T-helper 2 cell treated with Interferon-gamma antibody and Interleukin-4, amounts not matched to agents 100 ng/mL and 5 ng/mL, for 36 hours (primary cell): ENCODE data around the gene CHN2. TPM values are rescaled to one million over a fixed set of nuclear protein-coding genes. Genes with fewer than 3 reads are reported as not detected.

Experiments
- intact Hi-C: fragments of 100-400 bp; cut with micrococcal nuclease; formaldehyde crosslinking; loops from one replicate; pipeline ENCODE4 v1.15.1; 2023
- total RNA-seq: library from RNA; stranded (reverse); gene quantifications from 2 replicates; pipeline ENCODE4 v1.2.3, GENCODE V29; 2022

CHN2 gene
- total RNA-seq, 1 donor from 2014 or later = 1.3 TPM

DNA sequence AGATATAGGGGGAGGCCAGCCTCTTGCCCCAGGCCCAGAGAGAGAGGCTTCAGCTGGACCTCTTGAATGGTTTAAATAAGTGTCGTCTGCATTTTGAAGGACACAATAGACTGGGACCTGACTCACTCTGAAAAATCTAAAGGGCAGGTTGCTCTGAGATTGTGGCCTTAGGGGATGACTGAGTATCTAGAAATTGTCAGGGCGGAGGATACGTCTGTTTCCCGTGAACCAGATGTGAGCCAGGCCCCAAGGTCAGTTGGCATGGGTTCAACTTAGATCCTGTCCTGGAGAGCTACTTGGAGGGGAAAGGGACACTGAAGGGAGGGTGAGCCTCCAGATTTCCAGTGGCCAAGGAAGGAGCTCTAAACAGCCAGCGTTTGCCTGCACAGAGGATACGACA lies 110.2 kb downstream of the CHN2 start:
- intact Hi-C loops = no loop called here

DNA sequence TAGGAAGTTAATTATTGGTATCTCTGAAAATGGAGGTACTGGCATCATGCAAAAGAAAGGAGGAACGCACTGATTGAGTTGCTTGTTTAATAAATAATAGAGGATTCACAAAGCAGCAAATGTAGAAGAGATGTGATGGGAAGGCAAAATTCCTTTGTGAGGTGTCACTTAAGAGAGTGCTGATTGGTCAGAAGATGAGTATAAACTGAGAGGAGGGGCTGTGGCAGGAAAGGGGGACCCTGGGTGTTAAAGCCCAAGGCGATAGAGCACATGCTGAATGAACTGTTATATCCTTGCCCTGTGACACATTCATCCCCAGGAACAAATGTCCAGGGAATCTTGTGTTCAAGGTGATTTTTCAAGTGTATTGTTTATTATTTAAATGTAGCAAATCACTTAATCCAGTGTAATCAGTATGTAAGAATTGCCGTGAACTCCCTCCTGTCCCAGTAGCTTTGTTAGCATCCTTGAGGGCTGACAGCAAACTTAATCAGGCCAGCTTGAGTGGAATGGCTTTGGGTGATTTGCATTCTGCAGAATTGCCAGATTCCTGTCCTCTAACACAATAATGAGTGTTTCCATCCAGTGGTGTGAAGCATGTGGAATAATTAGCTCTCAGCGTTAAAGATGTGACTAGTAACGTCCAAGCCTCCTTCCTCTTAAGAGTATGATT lies 111.9 kb downstream of the CHN2 start:
- intact Hi-C loops = no loop called here

DNA sequence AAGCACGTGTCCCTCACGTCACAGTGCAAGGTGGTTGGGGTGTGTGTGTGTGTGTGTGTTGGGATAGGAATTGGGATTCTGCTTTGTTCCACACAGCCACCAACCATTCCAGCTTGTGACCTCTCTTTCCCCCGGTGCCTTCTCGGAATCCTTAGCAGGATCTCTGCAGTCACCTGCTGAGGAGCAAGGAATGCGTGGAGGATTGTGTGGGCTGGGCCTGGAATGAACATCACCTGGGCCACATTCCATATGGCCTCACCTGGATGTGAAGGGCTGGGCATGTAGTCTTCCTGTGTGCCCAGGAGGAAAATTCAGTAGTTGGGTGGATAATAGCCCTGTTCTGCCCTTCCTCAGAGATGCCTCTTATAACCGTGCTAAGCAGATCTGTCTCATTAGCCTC lies 113.8 kb downstream of the CHN2 start:
- intact Hi-C loops = no loop called here

DNA sequence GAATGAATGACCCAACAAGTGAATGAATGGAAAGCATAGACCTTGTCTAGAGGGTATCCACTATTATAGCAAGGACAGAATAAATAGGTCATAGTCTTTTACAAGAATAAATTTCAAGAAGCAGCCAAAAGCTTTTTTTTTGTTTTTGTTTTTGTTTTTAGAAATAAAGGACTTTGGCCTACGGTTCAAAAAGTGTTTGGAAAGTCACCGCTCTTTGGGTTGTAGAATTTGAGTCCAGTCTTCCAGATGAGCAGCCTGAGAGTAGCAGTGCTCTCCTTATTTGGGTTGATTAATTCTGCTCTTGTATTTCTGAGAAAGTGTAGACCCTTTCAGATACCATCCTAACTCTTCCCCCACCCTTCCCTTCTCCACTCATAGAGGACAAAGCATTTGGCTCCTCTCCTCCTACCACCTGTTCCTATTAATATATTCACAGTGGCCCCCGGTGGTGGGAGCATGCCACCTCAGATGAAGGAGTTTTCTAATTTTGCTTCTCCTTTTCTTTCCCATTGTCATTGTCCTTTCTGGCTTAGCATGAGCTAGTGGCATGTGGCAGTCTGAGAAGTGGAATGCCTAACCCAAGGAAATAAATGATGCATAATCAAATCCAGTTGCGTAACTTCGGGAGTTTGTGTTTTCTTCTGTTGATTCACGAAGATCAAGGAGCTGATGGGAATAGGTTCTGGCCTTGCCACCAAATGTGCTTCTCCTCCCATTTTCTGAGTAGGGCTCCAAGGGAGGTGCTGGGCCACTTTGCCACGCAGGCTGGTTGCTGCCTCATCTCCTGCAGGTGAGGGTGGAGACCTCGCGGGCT lies 114.7 kb downstream of the CHN2 start:
- intact Hi-C loops = no loop called here

DNA sequence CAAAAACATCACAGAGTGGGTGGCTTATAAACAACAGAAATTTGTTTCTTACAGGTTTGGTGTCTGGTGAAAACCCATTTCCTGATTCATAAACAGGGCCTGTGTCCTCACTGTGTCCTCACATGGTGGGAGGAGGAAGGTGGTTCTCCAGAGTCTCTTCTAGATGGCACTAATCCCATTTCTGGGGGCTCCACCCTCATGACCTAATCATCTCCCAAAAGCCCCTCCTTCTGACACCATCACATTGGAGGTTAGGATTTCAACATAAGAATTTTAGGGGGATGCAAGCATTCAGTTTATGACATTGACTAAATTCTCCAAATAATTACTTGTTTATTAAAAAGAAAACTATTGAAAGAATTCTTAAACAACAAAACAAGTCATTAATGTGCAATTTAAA lies 116.0 kb downstream of the CHN2 start:
- intact Hi-C loops = no loop called here

DNA sequence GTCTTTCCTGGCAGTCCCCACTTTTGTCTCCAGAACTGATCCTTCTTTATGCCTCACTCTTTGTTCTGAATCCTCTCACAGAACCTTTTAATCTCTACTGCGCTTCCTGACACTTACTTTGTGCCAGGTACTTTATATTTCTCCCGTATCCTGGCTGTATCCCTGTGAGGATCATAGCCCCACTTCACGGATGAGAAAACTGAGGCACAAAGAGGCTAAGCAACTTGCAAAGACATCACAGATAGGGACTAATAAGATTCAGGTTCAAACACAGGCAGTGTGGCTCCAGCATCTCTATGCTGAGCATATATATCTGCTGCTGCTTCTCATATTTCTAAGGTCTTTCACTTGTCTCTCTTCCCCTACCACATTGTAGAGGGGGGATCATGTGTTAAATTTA lies 116.7 kb downstream of the CHN2 start:
- intact Hi-C loops = no loop called here

DNA sequence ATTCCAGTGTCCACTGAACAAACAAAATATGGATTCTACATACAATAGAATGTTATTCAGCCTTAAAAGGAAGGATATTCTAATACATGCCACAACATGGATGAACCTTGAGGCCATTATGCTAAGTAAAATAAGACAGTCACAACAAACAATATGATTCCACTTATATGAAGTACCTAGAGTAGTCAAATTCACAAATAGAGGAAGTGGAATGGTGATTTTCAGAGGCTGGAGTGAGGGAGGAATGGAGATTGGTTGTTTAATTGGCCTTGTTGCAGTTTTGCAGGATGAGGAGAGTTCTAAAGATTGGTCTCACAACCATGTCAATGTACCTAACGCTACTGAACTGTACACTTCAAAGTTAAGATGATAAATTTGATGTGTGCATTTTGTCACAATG lies 119.6 kb downstream of the CHN2 start:
- intact Hi-C loops = no loop called here

DNA sequence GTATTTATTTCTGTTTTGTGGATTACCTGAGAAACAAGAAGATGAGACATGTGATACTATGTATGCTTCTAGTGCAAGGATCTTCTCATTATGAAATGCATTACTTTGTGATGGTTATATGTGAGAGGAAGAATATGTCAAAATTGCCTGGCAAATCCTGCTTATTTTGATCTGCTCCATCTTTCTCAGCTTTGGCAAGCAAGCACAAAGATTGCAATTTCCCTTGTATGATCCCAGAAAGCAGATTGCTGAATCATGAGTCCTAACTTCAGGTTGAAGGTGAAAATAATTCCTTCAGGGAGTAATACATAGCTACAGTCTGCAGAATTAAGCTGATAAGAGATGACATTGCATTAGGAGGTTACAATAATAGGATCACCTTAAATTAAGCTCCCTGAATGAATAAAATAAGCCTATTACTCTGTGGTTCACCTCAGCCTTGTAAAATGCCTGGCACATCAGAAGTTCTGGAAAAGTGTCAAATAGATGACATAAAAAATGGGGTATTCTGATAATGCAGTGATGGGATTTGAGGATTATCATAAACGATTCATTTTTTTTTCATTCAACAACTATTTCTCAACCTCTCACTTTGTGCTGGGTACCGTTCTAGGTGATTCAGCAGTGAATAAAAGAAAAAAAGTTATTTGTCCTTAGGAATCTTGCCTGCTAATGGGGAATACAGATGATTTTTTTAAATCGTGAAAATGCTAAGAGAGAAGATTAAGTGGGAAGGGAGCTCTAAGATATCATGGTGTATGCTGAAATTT lies 120.7 kb downstream of the CHN2 start:
- intact Hi-C loops = no loop called here

DNA sequence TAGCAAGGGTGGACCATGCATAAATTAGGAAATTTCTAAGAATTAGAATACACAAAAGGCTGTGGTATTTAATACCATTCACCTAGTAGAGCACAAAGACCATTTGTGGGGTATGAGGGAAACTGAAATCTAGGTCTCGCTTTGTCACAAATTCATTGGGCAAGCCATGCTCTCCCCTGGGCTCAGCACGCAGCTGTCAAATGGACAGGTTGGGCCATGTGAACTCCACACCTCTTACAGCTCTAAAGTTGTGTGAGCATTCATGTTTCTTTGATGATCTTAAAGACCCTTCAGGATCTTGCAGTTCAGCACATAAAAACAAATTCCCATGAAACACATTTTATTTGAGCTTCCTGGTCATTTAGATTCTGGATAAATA lies 121.3 kb downstream of the CHN2 start:
- intact Hi-C loops = no loop called here

DNA sequence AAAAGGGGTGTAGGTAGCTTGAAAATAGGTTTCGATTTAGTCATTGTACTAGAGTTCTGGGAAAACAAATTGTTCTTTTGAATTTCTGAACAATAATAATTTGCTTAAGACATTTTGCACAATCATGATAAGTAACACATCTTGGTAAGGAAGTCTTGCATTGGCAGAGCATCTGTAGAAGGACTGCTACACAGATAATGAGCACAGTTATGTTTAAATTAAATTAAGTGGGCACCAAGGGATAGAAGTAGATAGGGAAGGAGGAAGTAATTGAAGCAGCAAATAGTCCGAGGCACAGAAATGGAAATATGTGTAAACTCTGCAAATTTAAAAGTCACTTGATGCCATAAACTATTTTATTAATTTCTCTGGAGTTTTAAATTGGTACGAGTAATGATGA lies 122.4 kb downstream of the CHN2 start:
- intact Hi-C loops = no loop called here

DNA sequence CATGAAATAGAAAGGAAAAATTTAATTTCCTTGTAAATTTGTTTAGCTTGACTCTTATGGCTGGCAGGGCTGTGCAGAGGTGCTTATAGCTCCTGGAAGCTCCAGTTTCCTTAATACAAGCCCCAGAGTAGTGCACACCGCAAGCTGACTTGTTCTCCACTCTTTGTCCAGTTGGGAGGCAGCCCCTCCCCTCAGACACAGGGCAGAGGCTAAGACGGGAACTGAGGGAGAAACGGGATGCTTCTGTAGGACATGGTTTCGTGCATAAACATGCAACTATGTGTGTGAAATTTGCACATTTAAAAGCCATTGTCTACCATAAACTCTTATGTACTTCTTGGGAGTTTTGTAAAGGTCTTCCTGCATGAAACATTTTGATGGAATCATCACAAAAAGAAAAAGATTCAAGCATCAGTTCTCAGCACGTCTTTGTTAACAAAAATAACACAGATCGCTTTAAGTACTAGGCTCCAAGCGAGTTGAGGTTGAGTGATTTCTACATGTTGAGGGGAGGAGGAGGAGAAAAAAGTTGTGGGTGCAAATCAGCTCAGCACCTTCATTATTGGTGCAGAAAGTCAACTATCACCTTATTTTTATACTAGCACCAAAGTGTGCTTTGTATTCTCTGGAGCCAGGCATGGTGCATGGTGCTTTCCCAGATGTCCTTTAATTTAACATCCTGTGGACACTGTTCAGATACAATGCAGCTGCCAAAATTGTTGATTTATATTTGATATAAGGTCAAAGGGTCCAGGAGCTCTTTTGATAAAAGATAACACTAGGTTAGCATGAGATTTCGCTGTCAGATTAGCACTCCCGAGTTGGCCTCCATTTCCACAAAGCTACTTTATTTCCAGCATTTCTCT lies 124.5 kb downstream of the CHN2 start:
- intact Hi-C loops = no loop called here

DNA sequence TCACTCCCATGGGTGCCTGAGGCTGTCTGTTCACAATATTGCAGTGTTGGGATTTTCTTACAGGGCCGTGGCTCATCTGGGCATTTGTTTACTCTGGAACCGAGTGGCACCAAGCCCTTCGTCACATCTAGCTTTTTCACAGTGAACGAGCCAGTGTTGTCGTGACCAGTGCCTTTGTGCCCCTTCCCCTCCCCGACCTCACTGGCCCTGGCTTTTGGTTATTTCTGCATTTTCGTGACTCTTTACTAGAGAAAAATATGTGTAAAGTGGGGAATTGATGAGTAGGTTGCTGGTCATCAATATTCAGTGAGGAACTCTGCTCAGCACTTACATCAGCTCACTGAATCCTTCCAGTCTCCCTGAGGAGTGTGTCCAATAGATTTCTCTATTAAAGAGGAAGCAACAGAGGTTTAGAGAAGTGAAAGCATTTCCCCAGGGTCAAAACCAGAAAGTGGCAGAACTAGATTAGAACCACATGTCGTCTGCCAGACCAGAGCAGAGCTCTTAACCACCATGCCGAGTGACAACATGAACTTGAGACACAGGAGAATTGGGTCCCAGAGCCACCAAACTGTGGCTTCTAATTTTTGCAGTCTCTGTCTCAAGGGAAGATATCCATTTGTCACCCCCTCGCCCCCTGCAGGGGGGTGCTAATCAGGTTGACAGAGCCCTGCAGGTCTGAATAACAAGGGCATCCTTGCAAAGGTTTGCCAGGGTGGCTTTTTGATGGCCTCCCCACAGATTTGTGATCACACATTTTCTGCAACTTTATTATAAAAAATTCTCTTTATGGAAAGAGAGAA lies 125.3 kb downstream of the CHN2 start:
- intact Hi-C loops = no loop called here

DNA sequence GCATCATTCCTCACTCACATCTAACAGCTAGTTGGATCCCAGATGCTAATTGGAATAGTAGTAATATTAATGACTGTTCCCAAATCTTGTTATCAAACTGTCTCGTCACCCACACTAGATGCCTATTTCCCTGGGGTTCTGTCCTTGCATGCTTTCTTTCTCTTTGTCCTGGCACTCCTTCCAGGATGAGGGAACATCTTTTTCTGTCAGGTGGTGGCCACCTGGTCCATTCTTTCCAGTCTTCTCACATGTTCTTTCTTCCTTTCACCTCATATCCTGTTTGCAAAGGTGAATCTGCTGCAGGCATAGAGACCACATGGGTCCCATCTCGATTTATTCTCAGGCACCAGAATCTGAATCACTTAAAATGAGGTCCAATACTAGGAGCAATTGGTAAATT lies 126.0 kb downstream of the CHN2 start:
- intact Hi-C loops = no loop called here

DNA sequence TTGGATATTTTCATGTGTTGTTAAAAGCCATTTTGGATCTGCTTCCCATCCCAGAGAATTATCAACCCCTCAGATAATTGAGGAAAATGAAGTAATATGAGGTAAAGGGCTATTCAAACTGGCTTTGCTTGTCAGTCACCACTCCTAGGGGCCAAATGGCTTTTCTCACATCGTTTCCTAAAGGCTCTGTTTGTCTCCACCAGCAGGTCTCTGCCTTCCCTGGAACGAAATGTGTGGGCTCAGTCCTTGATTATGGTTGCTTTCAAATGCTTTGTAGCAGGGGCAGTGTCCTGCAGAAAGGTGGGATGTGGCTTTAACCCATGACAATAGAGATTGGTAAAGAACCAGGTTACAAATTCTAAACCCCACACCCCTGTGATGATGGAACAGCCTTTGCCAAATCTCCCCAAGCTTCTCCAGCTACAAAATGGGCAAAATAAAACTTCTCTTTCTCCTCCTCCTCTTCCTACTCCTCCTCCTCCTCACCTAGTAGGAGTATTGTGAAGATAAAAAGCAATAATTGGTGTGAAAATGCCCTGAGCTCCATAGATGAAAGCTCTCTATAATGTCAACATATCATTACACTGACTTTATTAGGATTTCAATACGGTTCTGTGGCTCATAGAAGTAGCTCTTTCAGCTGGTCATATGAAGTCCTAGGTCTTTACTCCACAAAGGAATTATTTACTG lies 127.6 kb downstream of the CHN2 start:
- intact Hi-C loops = no loop called here

DNA sequence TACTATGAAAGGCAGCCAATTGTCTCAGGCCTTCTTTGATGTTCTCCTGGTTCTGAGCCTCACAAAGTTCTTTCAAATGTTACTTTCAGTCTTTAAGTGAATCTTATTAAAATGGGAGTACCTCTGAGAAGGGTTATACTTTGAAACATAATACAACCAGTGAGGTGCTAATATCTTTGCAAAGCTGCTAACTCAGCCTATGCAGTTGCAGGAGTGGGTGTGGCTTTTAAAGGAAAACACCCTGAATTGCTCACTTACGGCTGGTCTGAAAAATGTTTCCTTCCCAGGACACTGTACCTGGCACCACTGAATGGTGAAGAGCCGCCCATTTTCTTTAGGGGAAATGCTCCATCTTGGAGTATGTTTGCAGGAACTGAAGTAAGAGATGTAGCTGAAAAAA lies 130.9 kb downstream of the CHN2 start:
- intact Hi-C loops = no loop called here

DNA sequence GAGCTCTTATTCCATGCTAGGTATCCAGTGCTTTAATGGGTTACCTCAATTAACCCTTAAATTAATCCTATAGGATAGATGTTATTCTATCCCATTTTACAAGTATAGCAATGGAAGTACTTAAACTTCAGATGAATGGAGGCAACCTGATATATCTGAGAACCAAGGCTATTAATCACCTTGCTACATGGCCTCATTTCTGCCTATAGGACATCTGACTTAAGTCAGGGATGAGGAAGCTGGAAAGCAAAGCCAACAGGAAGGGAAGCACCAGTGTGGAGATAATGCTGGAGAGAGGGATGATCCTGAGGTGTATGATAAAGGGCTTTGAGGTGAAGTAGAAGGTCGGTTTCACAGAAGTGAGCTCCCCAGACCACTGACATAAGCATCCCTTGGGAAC lies 132.3 kb downstream of the CHN2 start:
- intact Hi-C loops = no loop called here

DNA sequence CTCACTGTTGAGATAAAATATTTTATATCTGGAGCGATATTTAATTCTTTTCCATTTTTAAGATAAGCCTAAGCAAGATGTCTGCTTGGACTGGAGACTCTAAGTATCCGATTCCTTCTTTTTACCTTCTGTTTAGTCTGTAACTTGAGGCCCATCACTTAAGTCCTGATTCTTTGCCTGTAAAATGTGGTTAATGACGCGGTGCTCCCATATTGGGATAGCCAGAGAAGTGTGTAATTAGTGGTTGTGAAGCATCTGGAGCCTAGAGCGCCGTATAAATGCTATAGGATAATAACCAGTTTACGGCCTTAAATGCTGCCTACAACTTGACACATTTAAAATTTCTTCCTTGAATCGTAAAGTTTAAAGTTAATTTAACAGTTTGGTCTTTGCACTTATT lies 132.9 kb downstream of the CHN2 start:
- intact Hi-C loops = no loop called here

DNA sequence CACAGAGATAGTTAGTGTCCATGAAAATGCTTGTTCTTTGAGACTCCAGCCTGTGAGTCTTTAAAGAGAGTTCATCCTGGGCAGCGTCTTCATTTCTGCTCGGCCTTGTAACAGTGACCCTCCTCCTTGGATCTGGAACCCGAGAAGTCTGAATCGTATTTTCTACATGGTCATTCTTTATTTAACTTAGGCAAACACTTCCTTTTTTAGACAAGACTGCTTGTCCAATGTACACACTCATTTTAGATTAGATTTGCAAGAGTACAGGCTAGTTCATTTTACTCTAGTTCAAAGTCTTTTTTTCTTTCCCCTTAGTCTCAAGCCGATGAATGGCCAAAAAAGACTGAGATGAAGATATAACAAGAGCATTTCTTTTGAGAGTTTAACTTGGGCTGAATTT lies 133.5 kb downstream of the CHN2 start:
- intact Hi-C loops = no loop called here

DNA sequence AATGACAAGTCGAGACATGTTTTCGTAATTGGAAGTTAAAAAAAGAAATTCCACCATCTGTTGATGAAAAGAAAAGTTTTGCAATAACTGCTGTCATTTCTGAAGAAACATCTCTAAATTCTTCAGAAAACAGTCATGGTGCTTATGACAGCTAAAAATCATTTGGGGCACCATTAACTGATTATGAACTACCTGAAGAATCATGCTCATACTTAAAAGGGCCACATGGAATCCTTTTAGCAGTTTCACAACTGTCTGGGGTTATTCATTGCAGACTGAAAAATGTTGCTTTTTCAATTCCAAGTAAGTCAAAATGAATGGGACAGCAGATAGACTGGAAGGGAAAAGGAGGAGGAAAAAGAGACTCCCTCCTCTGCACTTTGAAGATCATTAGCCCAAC lies 134.2 kb downstream of the CHN2 start:
- intact Hi-C loops = no loop called here

DNA sequence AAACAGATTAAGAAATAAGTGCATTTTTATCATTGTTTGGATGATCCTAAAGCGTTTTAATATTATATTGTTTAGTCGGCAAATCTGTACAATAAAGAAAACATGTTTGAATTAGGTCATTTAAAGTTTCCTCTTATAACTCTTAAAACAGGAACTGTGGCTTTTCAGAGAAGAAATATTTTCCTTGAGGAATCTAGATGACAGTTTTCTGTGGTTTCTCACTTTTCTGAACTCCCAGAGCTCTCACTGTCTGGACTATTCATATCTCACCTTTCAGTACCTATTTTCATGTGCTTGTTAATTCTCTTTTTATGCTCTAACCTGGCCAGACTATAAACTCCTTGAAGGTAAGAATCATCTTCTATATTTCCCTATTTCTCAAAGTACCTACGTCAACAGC lies 135.1 kb downstream of the CHN2 start:
- intact Hi-C loops = no loop called here
